D721Med (cell line): ENCODE results near the gene DDRGK1.

ENCODE experiments used
- DNase-seq: peaks from one replicate; pipeline ENCODE4 v3.0.0; 2011; ENCODE audit warnings: low spot score; ENCODE audit not compliant: insufficient read length
- FAIRE-seq: peaks from 2 replicates; lab custom pipeline; 2011; peaks lifted over from hg19 to GRCh38; lab: Jason Lieb, UNC
- CTCF ChIP-seq: IDR thresholded peaks from 2 replicates; pipeline ENCODE4 v1.5.1; 2012; ENCODE audit warnings: mild to moderate bottlenecking, control low read depth; ENCODE audit not compliant: insufficient read depth; ENCODE audit errors: missing control alignments

DDRGK1 gene

GRCh38 chr20:3213226-3213625 is 8.7 kb upstream of the DDRGK1 start:
- FAIRE-seq, result no peak
- TF ChIP-seq CTCF, result no peak
- no peak for DNase-seq

GRCh38 chr20:3210346-3210745 is 5.9 kb upstream of the DDRGK1 start:
- FAIRE-seq, result no peak
- no peak for DNase-seq
- TF ChIP-seq CTCF, result no peak

- no peak for FAIRE-seq
- no peak for DNase-seq
- TF ChIP-seq CTCF, result no peak
These were observed 5.5 kb upstream of the DDRGK1 start for GRCh38 chr20:3209946-3210317.

GRCh38 chr20:3209257-3209945 is 4.9 kb upstream of the DDRGK1 start, which contains the start of gene ITPA:
ITPA (plus strand) TSS chr20:3209498; CDS start chr20:3209552, 54 bp downstream.
- FAIRE-seq (no peak), DNase-seq (no peak)
- no peak for TF ChIP-seq CTCF

GRCh38 chr20:3208786-3209256 is 4.3 kb upstream of the DDRGK1 start:
- FAIRE-seq (no peak), DNase-seq (no peak)
- no peak for TF ChIP-seq CTCF

GRCh38 chr20:3203315-3204123 is 963 bp downstream of the DDRGK1 start:
- TF ChIP-seq CTCF, result no peak
- DNase-seq (no peak), FAIRE-seq (no peak)

GRCh38 chr20:3202965-3203314 is 1.5 kb downstream of the DDRGK1 start:
- FAIRE-seq (no peak), DNase-seq (no peak)
- no peak for TF ChIP-seq CTCF
